ENCODE measurements around the gene MDFI. TPM values are rescaled to one million over a fixed set of nuclear protein-coding genes. Genes with fewer than 3 reads are reported as not detected.

The MDFI gene, protein sequence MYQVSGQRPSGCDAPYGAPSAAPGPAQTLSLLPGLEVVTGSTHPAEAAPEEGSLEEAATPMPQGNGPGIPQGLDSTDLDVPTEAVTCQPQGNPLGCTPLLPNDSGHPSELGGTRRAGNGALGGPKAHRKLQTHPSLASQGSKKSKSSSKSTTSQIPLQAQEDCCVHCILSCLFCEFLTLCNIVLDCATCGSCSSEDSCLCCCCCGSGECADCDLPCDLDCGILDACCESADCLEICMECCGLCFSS
- 100 to 1,000 TPM in 1 of 4 donors, 10 to 100 TPM in 3; 24.3 to 120 (median 45.3) TPM for total RNA-seq

DNA sequence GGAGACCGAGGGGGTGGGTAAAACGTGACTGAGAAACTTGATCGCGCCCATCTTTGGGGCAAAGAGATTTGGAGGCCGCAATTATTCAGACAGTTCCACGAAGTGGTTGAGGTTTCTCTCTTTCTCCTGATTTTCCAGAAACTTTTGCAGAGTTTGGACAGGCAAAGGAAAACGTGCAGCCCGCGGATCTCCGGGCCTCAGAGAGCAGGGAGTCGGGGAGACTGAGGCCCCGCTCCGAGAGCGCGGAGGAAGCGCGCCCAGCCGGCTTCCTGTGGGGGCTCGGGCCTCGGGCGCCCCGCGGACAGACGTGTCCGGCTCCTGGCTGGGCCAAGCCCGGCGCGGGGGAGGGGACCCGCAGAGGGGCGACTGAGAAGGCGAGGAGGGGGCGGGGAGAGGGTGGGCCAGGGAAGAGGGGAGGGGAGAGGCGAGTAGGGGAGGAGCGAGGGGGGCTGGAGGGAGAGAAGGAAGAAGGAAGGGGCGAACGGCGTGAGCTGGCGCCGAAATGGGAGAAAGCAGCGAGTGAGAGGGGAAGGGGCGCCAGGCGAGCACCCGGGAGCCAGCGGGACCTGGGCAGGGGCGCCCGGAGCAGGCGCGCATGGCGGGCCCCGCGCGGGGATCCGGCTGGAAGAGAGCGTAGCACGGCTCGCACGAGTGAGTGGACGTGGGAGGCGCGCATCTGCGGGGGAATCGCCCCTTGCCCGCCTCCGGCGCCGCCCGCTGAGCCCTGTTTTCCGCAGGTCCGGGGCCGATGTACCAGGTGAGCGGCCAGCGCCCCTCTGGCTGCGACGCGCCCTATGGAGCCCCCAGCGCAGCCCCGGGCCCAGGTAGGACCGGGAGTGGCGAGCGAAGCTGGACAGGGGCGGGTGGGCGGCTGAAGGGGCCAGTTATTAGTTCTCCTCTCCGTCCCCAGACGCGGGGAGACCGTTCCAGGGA, at the start of gene MDFI:
Gene MDFI (plus strand): TSS at position 467 of the 933 bp plus-strand sequence. CDS start 282 bp downstream, at position 749.
- ATAC-seq (ENCODE audit: low FRiP score) (peak; percentile 4), DNase-seq (ENCODE audit: low spot score) (no peak)
- TF ChIP-seq, protein P1, sequence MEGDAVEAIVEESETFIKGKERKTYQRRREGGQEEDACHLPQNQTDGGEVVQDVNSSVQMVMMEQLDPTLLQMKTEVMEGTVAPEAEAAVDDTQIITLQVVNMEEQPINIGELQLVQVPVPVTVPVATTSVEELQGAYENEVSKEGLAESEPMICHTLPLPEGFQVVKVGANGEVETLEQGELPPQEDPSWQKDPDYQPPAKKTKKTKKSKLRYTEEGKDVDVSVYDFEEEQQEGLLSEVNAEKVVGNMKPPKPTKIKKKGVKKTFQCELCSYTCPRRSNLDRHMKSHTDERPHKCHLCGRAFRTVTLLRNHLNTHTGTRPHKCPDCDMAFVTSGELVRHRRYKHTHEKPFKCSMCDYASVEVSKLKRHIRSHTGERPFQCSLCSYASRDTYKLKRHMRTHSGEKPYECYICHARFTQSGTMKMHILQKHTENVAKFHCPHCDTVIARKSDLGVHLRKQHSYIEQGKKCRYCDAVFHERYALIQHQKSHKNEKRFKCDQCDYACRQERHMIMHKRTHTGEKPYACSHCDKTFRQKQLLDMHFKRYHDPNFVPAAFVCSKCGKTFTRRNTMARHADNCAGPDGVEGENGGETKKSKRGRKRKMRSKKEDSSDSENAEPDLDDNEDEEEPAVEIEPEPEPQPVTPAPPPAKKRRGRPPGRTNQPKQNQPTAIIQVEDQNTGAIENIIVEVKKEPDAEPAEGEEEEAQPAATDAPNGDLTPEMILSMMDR (IDR thresholded peaks at IDR 0.05), result no peak

DNA sequence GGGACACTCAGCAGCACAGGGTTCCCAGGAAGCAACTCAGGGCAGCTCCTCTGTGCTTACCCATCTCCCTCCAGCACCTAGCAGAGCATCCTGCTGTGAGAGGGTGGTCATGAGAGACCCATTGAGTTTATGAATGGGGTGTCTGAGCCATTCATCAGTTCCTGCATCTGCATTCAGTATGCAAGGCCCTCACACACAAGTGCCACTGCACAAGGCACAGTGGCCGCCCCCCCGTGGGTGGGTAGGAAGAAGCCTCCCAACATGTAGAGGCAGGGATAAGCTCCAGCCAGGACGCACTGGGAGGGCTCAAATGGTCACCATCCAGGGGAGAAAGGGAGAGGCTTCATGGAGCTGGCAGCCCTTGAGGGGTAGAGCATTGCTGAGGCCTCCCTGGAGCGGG, 49.0 kb upstream of the MDFI start:
- TF ChIP-seq, protein P1 (IDR thresholded peaks at IDR 0.05), result no peak
- ATAC-seq (ENCODE audit: low FRiP score), result no peak
- no peak for DNase-seq (ENCODE audit: low spot score)

DNA sequence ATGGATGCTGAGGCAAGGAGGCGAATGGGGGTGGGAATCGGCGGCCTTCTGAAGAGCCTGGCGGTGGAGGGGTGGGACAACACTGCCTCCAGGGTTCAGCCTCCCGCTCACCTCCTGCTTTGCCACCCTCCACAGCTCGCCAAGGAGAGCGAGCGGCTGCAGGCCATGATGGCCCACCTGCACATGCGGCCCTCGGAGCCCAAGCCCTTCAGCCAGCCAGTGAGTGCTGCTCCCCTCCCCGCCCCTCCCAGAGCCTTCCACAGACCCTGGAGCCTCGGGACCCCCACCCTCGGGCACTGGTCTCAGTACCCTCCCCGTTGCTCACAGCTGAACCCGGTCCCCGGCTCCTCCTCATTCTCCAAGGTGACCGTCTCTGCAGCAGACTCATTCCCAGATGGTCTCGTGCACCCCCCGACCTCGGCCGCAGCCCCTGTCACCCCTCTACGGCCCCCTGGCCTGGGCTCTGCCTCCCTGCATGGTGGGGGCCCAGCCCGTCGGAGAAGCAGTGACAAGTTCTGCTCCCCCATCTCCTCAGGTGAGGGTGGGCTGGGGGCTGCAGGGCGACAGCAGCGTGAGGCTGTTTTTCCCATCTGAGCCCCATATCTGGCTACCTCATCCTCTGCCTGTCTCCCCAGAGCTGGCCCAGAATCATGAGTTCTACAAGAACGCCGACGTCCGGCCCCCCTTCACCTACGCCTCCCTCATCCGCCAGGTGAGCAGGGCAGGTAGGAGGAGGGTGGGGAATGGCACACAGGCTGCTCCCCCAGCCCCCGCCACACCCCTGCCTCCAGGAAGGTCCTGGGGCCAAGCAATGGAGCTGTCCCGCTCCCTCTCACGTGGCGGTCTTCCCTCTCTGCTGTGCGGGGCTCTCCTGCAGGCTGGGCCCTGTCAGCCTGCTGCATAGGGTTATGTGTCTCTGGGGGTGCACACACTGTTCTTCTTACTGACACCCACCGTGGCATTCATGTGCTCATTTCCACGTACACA, 48.3 kb upstream of the MDFI start:
- TF ChIP-seq, protein P1 (IDR thresholded peaks at IDR 0.05), result no peak
- ATAC-seq (ENCODE audit: low FRiP score) (no peak), DNase-seq (ENCODE audit: low spot score) (no peak)

DNA sequence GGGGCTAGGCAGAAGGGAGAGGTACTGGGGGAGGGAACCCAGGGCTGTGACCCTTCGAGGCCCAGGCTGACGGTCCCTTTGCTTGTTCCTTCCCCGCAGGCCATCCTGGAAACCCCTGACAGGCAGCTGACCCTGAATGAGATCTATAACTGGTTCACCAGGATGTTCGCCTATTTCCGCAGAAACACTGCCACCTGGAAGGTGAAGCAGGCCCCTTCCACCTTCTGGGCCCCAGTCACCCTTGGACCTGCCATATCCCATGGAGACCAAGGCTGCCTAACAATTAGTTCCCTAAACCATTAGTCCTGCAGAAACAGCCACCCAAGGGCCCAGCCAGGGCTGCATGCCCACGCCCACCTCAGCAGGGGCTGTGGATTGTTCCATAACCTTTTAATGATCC, 47.1 kb upstream of the MDFI start:
- DNase-seq (ENCODE audit: low spot score), result no peak
- TF ChIP-seq, protein P1 (IDR thresholded peaks at IDR 0.05), result no peak
- ATAC-seq (ENCODE audit: low FRiP score), result no peak

DNA sequence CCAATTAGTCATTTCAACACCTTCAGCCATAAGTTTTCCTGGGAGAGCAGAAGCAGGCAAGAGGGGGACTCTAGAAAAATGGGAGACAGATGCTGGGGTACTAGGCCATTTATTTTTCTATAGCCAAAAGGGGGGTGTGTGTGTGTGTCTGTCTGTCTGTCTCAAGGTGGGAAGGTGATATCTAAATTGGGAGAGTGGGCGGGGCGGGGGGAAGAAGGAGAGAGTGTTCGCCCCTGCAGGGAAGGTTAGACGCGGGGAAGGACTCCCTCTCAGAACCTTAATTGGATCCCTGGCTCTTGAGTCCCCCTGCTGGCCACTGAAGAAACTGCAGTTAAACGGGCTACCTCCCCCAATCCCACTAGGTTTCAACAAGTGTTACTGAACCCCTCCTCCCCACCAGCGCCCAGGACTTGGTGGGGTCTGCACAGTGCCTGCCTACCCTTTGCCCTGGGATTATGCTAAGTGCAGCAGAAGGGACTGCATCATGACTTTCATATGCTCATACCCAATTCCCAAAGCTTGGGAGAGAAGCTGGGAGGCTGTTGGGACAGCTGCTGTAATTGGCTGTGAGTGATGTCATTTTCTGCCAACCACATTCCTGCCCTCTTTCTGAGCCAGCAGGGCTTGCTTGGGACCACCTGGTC, 46.3 kb upstream of the MDFI start:
- TF ChIP-seq, protein P1 (IDR thresholded peaks at IDR 0.05), result peak in 2 of 3 donors; percentile 66 to 68
- DNase-seq (ENCODE audit: low spot score) (peak; percentile 82), ATAC-seq (ENCODE audit: low FRiP score) (peak; percentile 41)

DNA sequence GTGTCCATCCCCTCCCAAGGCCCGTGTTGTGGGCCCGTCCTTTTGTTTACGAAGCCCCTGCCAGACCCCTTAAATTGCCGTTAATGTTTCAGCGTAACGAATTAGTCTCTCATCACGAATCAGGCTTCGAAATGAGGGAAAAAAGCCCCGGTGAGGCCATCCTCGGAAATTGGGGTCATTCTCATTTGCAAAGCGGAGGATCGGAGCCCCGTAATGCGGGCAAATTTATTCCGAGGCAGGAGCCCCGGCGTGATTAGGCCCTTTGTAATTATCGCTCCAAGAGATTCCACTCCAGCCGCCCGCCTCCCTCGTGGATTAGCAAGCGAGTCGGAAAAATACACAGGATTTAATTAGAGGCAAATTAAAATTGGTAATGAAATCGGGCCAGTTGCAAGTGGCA, 44.9 kb upstream of the MDFI start:
- TF ChIP-seq, protein P1 (IDR thresholded peaks at IDR 0.05), result no peak
- ATAC-seq (ENCODE audit: low FRiP score), result no peak
- DNase-seq (ENCODE audit: low spot score), result no peak
